Activated T-cell treated with anti-CD3 and anti-CD28 coated beads, Interleukin-2, amount 50 U/mL, for 4 hours (primary cell): ENCODE results near the gene ETS2. TPM values are rescaled to one million over a fixed set of nuclear protein-coding genes. Genes with fewer than 3 reads are reported as not detected.

Source experiments
- ATAC-seq, 2 donors: fragments of 200-7000 bp; cut with Tn5 transposase; one replicate each; pipeline ENCODE4 v1.10.0; 2021
- DNase-seq: peaks from one replicate; pipeline ENCODE4 v3.0.0-alpha.2; 2020
- H3K27me3 Mint-ChIP-seq: one replicate; pipeline ENCODE4 v1.8.0; 2021; ENCODE audit warnings: low read depth, mixed read lengths
- H3K36me3 Mint-ChIP-seq: one replicate; pipeline ENCODE4 v1.8.0; 2022; ENCODE audit warnings: mixed read lengths; ENCODE audit not compliant: insufficient read depth
- H3K4me1 Mint-ChIP-seq: one replicate; pipeline ENCODE4 v1.8.0; 2021; ENCODE audit warnings: low read depth, mixed read lengths
- H3K4me3 Mint-ChIP-seq: one replicate; pipeline ENCODE4 v1.8.0; 2021; ENCODE audit warnings: mild to moderate bottlenecking, moderate library complexity, mixed read lengths
- H3K9me3 Mint-ChIP-seq: one replicate; pipeline ENCODE4 v1.8.0; 2021; ENCODE audit warnings: mixed read lengths
- total RNA-seq, 3 donors: library from RNA; stranded (reverse); gene quantifications; one replicate each; pipeline ENCODE4 v1.2.1, GENCODE V29; 2021

The ETS2 gene
- total RNA-seq, 3 donors from 2014 or later = 44.2 to 50.4 (median 48.3) TPM

- Mint-ChIP-seq H3K9me3 (no peaks in the 10 kb centered on the region), H3K4me1 (peaks cover 11% of the 10 kb centered on the region)
Observed at GRCh38 chr21:38802050-38803026, 3.4 kb upstream of the ETS2 start.

GRCh38 chr21:38803075-38803660 is 2.6 kb upstream of the ETS2 start:
- Mint-ChIP-seq H3K36me3 (peaks cover 6% of the 10 kb centered on the region), H3K4me3 (no peak overlapping the region), H3K9me3 (no peaks in the 10 kb centered on the region), H3K27me3 (peaks cover 7% of the 10 kb centered on the region), H3K4me1 (peaks cover 19% of the 10 kb centered on the region)
- ATAC-seq (no peak), DNase-seq (no peak)

More at GRCh38 chr21:38802050-38803026, 3.4 kb upstream of the ETS2 start:
- Mint-ChIP-seq H3K4me3 (no peak overlapping the region), H3K27me3 (peaks cover 7% of the 10 kb centered on the region), H3K36me3 (no peaks in the 10 kb centered on the region)
- ATAC-seq (no peak), DNase-seq (no peak)

- peaks cover 8% of the 10 kb centered on the region for H3K36me3 Mint-ChIP-seq
- H3K27me3 Mint-ChIP-seq = peaks cover 4% of the 10 kb centered on the region
- ATAC-seq (no peak), DNase-seq (no peak)
- peaks cover 23% of the 10 kb centered on the region for H3K4me1 Mint-ChIP-seq
- H3K4me3 Mint-ChIP-seq = peak overlapping the region; percentile 84
- H3K9me3 Mint-ChIP-seq = no peaks in the 10 kb centered on the region
Observed at GRCh38 chr21:38804030-38804788, 1.5 kb upstream of the ETS2 start.

- DNase-seq (peak; percentile 18), ATAC-seq (peak; percentile 44 to 53)
- peaks cover 23% of the 10 kb centered on the region for H3K4me1 Mint-ChIP-seq
- peaks cover 3% of the 10 kb centered on the region for H3K27me3 Mint-ChIP-seq
- H3K36me3 Mint-ChIP-seq = peaks cover 8% of the 10 kb centered on the region
- no peaks in the 10 kb centered on the region for H3K9me3 Mint-ChIP-seq
- H3K4me3 Mint-ChIP-seq = peak overlapping the region; percentile 84
Observed at GRCh38 chr21:38804789-38805327, 871 bp upstream of the ETS2 start.

GRCh38 chr21:38806153-38806941 is 618 bp downstream of the ETS2 start:
- Mint-ChIP-seq H3K4me1 (peaks cover 34% of the 10 kb centered on the region), H3K4me3 (peak overlapping the region; percentile 91), H3K27me3 (peaks cover 3% of the 10 kb centered on the region), H3K9me3 (no peaks in the 10 kb centered on the region), H3K36me3 (peaks cover 19% of the 10 kb centered on the region)
- DNase-seq = peak; percentile 22
- peak; percentile 23 to 38 for ATAC-seq

GRCh38 chr21:38806942-38807284 is 1.2 kb downstream of the ETS2 start:
- H3K4me1 Mint-ChIP-seq = peaks cover 38% of the 10 kb centered on the region
- H3K4me3 Mint-ChIP-seq = peak overlapping the region; percentile 91
- peaks cover 24% of the 10 kb centered on the region for H3K36me3 Mint-ChIP-seq
- DNase-seq (no peak), ATAC-seq (peak in 1 of 2 donors; percentile 16)
- H3K9me3 Mint-ChIP-seq = no peaks in the 10 kb centered on the region
- H3K27me3 Mint-ChIP-seq = peaks cover 3% of the 10 kb centered on the region

- peaks cover 38% of the 10 kb centered on the region for H3K4me1 Mint-ChIP-seq
- peak overlapping the region; percentile 91 for H3K4me3 Mint-ChIP-seq
- ATAC-seq (no peak), DNase-seq (no peak)
- H3K27me3 Mint-ChIP-seq = peaks cover 3% of the 10 kb centered on the region
- no peaks in the 10 kb centered on the region for H3K9me3 Mint-ChIP-seq
- peaks cover 24% of the 10 kb centered on the region for H3K36me3 Mint-ChIP-seq
Observed at GRCh38 chr21:38807441-38807871, 1.7 kb downstream of the ETS2 start.

GRCh38 chr21:38807986-38808385 is 2.3 kb downstream of the ETS2 start:
- DNase-seq (no peak), ATAC-seq (no peak)
- Mint-ChIP-seq H3K27me3 (peaks cover 2% of the 10 kb centered on the region), H3K4me1 (peaks cover 38% of the 10 kb centered on the region), H3K4me3 (peak overlapping the region; percentile 91), H3K9me3 (no peaks in the 10 kb centered on the region), H3K36me3 (peaks cover 25% of the 10 kb centered on the region)

- no peak for ATAC-seq
- H3K4me1 Mint-ChIP-seq = peaks cover 38% of the 10 kb centered on the region
- peaks cover 34% of the 10 kb centered on the region for H3K36me3 Mint-ChIP-seq
- no peaks in the 10 kb centered on the region for H3K9me3 Mint-ChIP-seq
- no peak overlapping the region for H3K4me3 Mint-ChIP-seq
- no peak for DNase-seq
- H3K27me3 Mint-ChIP-seq = no peaks in the 10 kb centered on the region
Observed at GRCh38 chr21:38809198-38809878, 3.6 kb downstream of the ETS2 start.

- no peaks in the 10 kb centered on the region for H3K9me3 Mint-ChIP-seq
- no peak overlapping the region for H3K4me3 Mint-ChIP-seq
- ATAC-seq (no peak), DNase-seq (no peak)
- H3K4me1 Mint-ChIP-seq = peaks cover 30% of the 10 kb centered on the region
- peaks cover 43% of the 10 kb centered on the region for H3K36me3 Mint-ChIP-seq
- H3K27me3 Mint-ChIP-seq = no peaks in the 10 kb centered on the region
Observed at GRCh38 chr21:38810034-38810825, 4.5 kb downstream of the ETS2 start.

GRCh38 chr21:38810826-38811164 is 5.1 kb downstream of the ETS2 start:
- DNase-seq (no peak), ATAC-seq (no peak)
- H3K36me3 Mint-ChIP-seq = peaks cover 46% of the 10 kb centered on the region
- no peaks in the 10 kb centered on the region for H3K27me3 Mint-ChIP-seq
- H3K4me3 Mint-ChIP-seq = no peak overlapping the region
- no peaks in the 10 kb centered on the region for H3K9me3 Mint-ChIP-seq
- peaks cover 30% of the 10 kb centered on the region for H3K4me1 Mint-ChIP-seq

- Mint-ChIP-seq H3K36me3 (peaks cover 47% of the 10 kb centered on the region), H3K4me3 (peak overlapping the region; percentile 19), H3K27me3 (no peaks in the 10 kb centered on the region), H3K9me3 (no peaks in the 10 kb centered on the region), H3K4me1 (peaks cover 30% of the 10 kb centered on the region)
- ATAC-seq = no peak
- no peak for DNase-seq
Observed at GRCh38 chr21:38811257-38811656, 5.5 kb downstream of the ETS2 start.
